OCI-LY7 (cell line): ENCODE data around the gene SHQ1.

Experiments
- EZH2phosphoT487 ChIP-seq: fragments of 200-600 bp; sonication (generic); IDR thresholded peaks from 2 replicates; pipeline ENCODE4 v1.6.1; 2018; ENCODE audit warnings: low read depth, borderline replicate concordance, mild to moderate bottlenecking, mixed run types, antibody characterized with exemption, low read length, moderate library complexity, mixed read lengths
- TF ChIP-seq, protein P1 (sequence below): fragments of 200-600 bp; sonication (generic); conservative IDR thresholded peaks from 2 replicates; pipeline ENCODE4 v1.5.1; 2014; ENCODE audit warnings: mild to moderate bottlenecking, antibody characterized with exemption, low read length, moderate library complexity, mixed read lengths

DNA sequence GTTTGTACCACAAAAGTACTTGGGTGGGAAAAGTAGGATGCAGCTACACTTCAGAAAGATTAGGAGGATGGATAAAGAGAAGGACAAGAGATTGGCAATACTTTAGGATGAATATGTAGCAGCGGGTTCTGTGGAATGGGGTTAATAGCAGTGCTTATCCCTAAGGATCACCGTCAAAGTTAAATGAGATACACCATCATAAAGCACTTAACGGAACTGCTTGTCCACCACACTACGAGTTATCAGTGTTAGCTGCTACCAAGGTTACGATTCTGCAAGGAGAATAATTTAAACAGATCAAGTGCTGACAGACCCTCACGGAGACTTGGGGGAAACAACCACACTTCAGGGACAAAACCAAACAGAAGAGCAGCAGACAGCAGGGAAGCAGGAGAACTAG, 963 bp downstream of the SHQ1 start:
- TF ChIP-seq, protein P1, sequence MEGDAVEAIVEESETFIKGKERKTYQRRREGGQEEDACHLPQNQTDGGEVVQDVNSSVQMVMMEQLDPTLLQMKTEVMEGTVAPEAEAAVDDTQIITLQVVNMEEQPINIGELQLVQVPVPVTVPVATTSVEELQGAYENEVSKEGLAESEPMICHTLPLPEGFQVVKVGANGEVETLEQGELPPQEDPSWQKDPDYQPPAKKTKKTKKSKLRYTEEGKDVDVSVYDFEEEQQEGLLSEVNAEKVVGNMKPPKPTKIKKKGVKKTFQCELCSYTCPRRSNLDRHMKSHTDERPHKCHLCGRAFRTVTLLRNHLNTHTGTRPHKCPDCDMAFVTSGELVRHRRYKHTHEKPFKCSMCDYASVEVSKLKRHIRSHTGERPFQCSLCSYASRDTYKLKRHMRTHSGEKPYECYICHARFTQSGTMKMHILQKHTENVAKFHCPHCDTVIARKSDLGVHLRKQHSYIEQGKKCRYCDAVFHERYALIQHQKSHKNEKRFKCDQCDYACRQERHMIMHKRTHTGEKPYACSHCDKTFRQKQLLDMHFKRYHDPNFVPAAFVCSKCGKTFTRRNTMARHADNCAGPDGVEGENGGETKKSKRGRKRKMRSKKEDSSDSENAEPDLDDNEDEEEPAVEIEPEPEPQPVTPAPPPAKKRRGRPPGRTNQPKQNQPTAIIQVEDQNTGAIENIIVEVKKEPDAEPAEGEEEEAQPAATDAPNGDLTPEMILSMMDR, result no peak
- TF ChIP-seq EZH2phosphoT487, result no peak
